ENCODE data around the gene KLF13.

The KLF13 gene

DNA sequence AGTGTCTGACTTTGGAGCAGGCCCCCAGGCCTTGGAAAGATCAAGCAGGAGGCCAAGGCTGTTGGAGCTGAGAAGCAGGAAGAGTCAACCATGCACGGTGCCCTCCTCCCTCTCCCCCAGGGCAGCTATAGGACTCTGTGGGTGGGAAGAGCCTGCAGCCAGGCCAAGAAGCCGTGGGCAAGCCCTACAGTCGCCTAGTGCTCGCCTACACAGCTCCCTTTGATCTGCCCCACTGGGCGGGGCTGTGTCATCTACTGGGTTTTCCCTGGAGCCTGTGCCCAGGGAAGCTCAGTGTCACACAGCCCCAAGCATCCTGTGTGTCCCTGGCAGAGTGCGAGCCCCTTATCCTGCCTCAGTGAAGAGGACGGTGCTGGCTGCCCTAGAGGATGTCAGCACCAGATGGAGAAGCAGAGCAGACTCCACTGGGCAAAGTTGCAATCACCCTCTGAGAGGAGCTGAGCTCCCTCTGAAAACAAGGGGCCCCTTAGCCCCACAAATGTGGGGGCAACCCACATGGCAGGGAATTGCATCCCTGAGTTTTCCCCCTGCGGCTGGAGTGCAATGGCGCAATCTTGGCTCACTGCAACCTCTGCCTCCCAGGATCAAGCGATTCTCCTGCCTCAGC lies 72.2 kb downstream of the KLF13 start:
- TF ChIP-seq, protein P1, sequence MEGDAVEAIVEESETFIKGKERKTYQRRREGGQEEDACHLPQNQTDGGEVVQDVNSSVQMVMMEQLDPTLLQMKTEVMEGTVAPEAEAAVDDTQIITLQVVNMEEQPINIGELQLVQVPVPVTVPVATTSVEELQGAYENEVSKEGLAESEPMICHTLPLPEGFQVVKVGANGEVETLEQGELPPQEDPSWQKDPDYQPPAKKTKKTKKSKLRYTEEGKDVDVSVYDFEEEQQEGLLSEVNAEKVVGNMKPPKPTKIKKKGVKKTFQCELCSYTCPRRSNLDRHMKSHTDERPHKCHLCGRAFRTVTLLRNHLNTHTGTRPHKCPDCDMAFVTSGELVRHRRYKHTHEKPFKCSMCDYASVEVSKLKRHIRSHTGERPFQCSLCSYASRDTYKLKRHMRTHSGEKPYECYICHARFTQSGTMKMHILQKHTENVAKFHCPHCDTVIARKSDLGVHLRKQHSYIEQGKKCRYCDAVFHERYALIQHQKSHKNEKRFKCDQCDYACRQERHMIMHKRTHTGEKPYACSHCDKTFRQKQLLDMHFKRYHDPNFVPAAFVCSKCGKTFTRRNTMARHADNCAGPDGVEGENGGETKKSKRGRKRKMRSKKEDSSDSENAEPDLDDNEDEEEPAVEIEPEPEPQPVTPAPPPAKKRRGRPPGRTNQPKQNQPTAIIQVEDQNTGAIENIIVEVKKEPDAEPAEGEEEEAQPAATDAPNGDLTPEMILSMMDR (IDR thresholded peaks at IDR 0.05; ENCODE audit: control insufficient read depth, insufficient read depth, low read depth, low read length, missing control alignments): no peak
- no peak for DNase-seq (ENCODE audit: low read depth)
- H3K4me3 ChIP-seq (ENCODE audit: control insufficient read depth, low read depth, low read length): no peak overlapping the region

DNA sequence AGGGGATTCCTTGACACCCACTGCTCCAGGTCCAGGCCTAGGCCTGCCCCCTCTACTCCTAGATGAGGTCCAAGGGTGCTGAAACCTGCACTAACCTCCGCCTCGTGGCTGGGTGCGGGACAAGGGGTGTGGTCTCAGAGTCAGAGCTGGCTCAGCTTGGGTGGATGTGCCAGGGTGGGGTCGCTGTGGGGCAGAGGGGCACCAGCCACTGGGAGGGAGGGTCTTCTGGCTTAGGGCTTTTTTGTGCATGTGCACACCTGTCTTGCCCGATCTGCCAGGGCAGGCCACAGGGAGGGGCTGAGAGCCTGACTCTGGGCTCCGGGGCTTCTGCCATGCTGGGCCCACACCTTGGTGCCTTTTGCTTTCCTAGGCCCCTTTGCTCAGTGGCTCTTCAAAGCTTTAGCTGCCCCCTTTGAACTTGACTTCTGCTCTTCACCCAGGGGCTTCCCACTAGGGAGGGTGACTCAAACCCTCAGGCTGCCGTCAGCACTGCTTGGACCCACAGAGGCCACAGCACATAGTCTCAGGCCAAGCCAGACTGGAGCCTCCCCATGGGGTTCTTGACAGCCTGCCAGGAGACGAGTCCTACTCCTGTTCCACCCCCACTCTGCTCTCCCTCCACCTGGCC lies 73.0 kb downstream of the KLF13 start:
- TF ChIP-seq, protein P1 (IDR thresholded peaks at IDR 0.05; ENCODE audit: control insufficient read depth, insufficient read depth, low read depth, low read length, missing control alignments): no peak
- no peak overlapping the region for H3K4me3 ChIP-seq (ENCODE audit: control insufficient read depth, low read depth, low read length)
- no peak for DNase-seq (ENCODE audit: low read depth)

DNA sequence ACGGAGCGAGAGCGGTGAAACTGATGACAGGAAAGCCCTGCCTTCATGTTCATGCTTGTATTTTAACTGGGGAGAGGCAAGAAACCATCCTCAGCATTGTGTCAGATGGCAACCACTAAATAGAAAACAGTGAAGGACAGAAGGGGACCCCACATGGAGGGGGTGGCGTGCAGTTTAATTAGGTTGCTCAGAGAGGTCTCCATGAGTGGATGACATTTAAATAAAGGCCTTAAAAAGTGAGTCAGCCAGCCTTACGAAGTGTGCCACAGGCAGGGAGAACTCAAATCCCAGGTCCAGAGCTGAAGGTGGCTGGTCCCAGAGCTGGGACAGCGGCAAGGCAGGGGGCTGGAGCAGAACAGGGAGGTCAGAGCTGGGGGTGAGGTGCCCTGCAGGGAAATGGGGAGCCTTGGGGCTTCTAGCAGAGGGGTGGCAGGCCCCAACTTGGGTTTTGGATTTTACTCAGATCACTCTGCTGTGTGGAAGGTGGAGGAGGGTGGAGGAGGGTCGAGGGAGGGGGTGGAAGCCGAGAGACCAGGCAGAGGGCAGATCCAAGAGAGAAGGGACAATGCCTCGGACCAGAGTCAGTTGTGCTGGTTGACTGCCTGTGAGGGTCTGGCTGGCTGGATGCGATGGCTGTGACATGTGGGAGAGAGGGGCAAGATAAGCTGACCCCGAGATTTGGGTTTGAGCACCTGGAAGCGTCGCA lies 73.7 kb downstream of the KLF13 start:
- TF ChIP-seq, protein P1 (IDR thresholded peaks at IDR 0.05; ENCODE audit: control insufficient read depth, insufficient read depth, low read depth, low read length, missing control alignments): no peak
- no peak for DNase-seq (ENCODE audit: low read depth)

DNA sequence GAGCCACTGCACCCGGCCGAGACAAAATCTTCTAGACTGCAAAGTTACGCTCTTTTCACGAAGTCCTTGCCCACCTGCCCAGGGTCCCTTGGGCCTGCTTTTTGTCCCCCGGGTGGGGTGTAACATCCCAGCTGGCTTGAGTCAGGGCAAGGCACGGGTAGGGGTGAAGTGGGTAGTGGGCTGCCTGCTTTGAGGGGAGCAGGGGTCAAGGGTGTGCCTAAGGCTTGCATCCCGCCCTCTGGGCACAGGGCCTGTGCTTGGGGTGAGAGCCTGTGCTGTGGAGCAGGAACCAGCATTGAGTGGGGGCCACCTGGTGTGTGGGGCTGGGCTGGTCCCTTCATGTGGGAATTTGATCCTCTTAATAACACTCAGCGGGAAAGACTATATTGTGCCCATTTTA lies 74.6 kb downstream of the KLF13 start:
- TF ChIP-seq, protein P1 (IDR thresholded peaks at IDR 0.05; ENCODE audit: control insufficient read depth, insufficient read depth, low read depth, low read length, missing control alignments): no peak
- no peak for DNase-seq (ENCODE audit: low read depth)
- H3K4me3 ChIP-seq (ENCODE audit: control insufficient read depth, low read depth, low read length): no peak overlapping the region

More for the DNA sequence above, 73.7 kb downstream of the KLF13 start:
- H3K4me3 ChIP-seq (ENCODE audit: control insufficient read depth, low read depth, low read length): no peak overlapping the region

DNA sequence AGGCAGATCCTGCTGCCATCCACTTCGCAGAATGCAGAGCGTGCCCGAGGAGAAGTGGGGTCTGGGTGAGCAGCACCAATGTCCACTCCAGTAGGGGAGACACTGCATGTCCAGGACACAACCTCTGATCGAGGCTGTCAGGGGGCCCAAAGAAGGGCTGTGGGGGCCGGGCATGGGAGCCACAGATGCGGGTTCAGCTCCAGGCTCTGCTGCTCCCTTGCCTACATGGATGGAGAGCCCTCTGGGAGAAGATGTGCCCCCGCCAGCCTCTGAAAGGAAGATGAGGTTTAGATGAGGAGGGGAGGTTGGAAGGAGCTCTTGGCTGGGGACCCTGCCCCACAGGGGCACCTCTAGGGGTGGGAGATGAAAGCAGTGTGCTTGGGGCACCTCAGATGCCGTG lies 75.4 kb downstream of the KLF13 start:
- TF ChIP-seq, protein P1 (IDR thresholded peaks at IDR 0.05; ENCODE audit: control insufficient read depth, insufficient read depth, low read depth, low read length, missing control alignments): no peak
- DNase-seq (ENCODE audit: low read depth): no peak

DNA sequence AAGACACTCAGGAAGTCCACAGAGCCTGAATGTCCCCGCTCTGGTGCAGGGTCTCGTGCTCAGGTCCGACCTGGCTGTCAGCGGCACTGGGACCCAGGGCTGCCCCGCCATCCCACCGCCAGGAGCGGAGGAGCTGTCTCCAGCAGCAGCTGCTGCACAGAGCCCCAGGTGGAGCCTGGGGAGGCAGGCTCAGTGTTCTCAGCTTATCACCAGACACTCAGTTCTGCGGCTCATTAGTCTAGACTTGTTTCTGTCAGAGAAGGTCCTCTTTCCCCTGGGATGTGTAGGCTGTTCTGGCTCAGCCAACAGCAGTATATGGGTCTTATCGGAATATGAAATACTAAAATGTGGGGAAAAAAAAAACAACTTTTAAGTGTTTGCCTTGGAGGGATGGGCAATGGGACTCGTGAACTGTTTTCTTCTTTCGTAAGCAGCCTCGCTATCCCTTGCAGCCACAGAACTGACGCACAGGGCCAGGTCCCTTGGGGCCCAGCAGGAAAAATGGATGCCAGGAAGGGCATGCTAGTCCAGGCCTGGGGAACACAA lies 75.9 kb downstream of the KLF13 start:
- H3K4me3 ChIP-seq (ENCODE audit: control insufficient read depth, low read depth, low read length): no peak overlapping the region
- TF ChIP-seq, protein P1 (IDR thresholded peaks at IDR 0.05; ENCODE audit: control insufficient read depth, insufficient read depth, low read depth, low read length, missing control alignments): no peak
- peak; percentile 34 for DNase-seq (ENCODE audit: low read depth)

More for the DNA sequence above, 75.4 kb downstream of the KLF13 start:
- H3K4me3 ChIP-seq (ENCODE audit: control insufficient read depth, low read depth, low read length): no peak overlapping the region

Data from AG09309 (cell line).